Spleen (tissue), 7 donors: ENCODE results near the gene ADGRV1.

ENCODE experiments used
- CTCF ChIP-seq, 11 experiments: fragments of 200-600 bp in 7 of 11; fragments of 450-650 bp in 4 of 11; sonication (generic) in 4 of 11; IDR thresholded peaks in 8 of 11; conservative IDR thresholded peaks in 3 of 11; 1 replicate in 7 of 11; 2 replicates in 4 of 11; pipeline versions ENCODE4 v1.4.0 to v1.8.0; 2016 to 2021; ENCODE audit warnings: antibody characterized with exemption in 11 of 11, inconsistent platforms in 4 of 11, mild to moderate bottlenecking in 1 of 11
- POLR2A ChIP-seq, 3 donors: fragments of 450-650 bp; IDR thresholded peaks; one replicate each; pipeline ENCODE4 v1.5.1; 2017; ENCODE audit warnings: antibody characterized with exemption in 3 of 3, mild to moderate bottlenecking in 1 of 3
- donor health status: DM: no; HTN: no; CAD: no; lungs with moderate emphysema.
- donor health status: DM: no; HTN: no; CAD: no.
- donor health status: DM: no; HTN: no; CAD: no.

GRCh38 chr5:90997082-90997481 is 438.5 kb downstream of the ADGRV1 start:
- TF ChIP-seq POLR2A (IDR thresholded peaks at IDR 0.05), result no peak
- no peak for TF ChIP-seq CTCF (IDR thresholded peaks at IDR 0.05 in 8 of 11, conservative IDR thresholded peaks at IDR 0.05 in 3 of 11)
